Psoas muscle (tissue), 8 donors: Measurements from ENCODE around the gene DNAJA1. TPM values are rescaled to one million over a fixed set of nuclear protein-coding genes. Genes with fewer than 3 reads are reported as not detected.
"Not testable (repeated sequence)": the region's sequence is repeated elsewhere in the genome, so short reads cannot be mapped to it uniquely, and the experiment has no call there.

Experiments used
- ATAC-seq, 4 donors: fragments of 200-7000 bp; cut with Tn5 transposase; one replicate each; pipeline ENCODE4 v1.9.1; 2020; ENCODE audit warnings: moderate library complexity in 3 of 4, mild to moderate bottlenecking in 2 of 4
- DNase-seq, 2 donors: peaks; one replicate each; pipeline ENCODE4 v3.0.0-alpha.2; 2020
- H3K27ac ChIP-seq: fragments of 200-600 bp; one replicate; pipeline ENCODE4 v1.8.0; 2022
- H3K27me3 ChIP-seq, 3 donors: fragments of 200-600 bp in 1 of 3; one replicate each; pipeline versions ENCODE4 v1.6.1 to v1.8.0; 2013 to 2022; ENCODE audit warnings: low read length in 2 of 3, mild to moderate bottlenecking in 2 of 3, moderate library complexity in 1 of 3; ENCODE audit not compliant: insufficient read depth in 3 of 3
- H3K36me3 ChIP-seq, 2 donors: fragments of 200-600 bp in 1 of 2; one replicate each; pipeline versions ENCODE4 v1.6.1 to v1.8.0; 2013 to 2022; ENCODE audit warnings: low read depth in 1 of 2, mild to moderate bottlenecking in 1 of 2, moderate library complexity in 1 of 2; ENCODE audit not compliant: insufficient read depth in 1 of 2
- H3K4me1 ChIP-seq: fragments of 200-600 bp; one replicate; pipeline ENCODE4 v1.8.0; 2022
- H3K4me3 ChIP-seq: fragments of 200-600 bp; one replicate; pipeline ENCODE4 v1.8.0; 2022; ENCODE audit warnings: mild to moderate bottlenecking
- H3K9me3 ChIP-seq: fragments of 200-600 bp; one replicate; pipeline ENCODE4 v1.8.0; 2022
- CTCF ChIP-seq: fragments of 200-600 bp; IDR thresholded peaks from one replicate; pipeline ENCODE4 v1.8.0; 2022; ENCODE audit warnings: antibody characterized with exemption
- WGBS, 3 donors: extraction: QIAGEN DNeasy Blood & Tissue Kit; methylation state at CpG; one replicate each; pipeline versions ENCODE4 v1.1.6 to v1.1.7; 2013; 5-methylcytosine and 5-hydroxymethylcytosine counted together
- intact Hi-C, 2 donors: fragments of 100-400 bp; cut with DNase I; formaldehyde crosslinking; loops; one replicate each; pipeline versions ENCODE4 v1.11.0 to v1.14.2; 2022
- polyA plus RNA-seq, 3 donors: library from polyadenylated mRNA; stranded (reverse); fragments of 200-250 nt; gene quantifications; one replicate each; pipeline ENCODE4 v1.2.3, GENCODE V29; 2013
- total RNA-seq, 4 donors: library from RNA; stranded (reverse); fragmentation: NEBNext Ultra II Directional in 2 of 4; extraction: Animal tissue kit (Norgen Biotek cat#: 25700) in 2 of 4; gene quantifications; one replicate each; pipeline versions ENCODE4 v1.2.1 to v1.2.4, GENCODE V29; 2021 to 2023
- donor health status: healthy with polysubstance abuse.
- donor health status: DM: no; HTN: no; CAD: no; lungs with moderate emphysema.
- donor health status: Bipolar disorder and iron deficiency.
- donor health status: healthy.
- donor health status: DM: yes; HTN: yes; CAD: no.
- donor health status: DM: no; HTN: no; CAD: no.
- donor health status: DM: no; HTN: no; CAD: no.
- donor health status: DM: yes; HTN: yes; CAD: no.

The DNAJA1 gene
- total and polyA plus RNA-seq, 7 donors: 41.7 to 135 (median 68.4) TPM

- Histone ChIP-seq H3K27me3 (no peaks in the 10 kb centered on the region), H3K36me3 (no peaks in the 10 kb centered on the region), H3K9me3 (no peaks in the 10 kb centered on the region), H3K27ac (peak overlapping the region; percentile 64), H3K4me1 (peaks cover 8% of the 10 kb centered on the region), H3K4me3 (peak overlapping the region; percentile 33)
- ATAC-seq (peak; percentile 59 to 72 (median 66)), DNase-seq (peak in 1 of 2 donors; percentile 31)
- TF ChIP-seq CTCF: peak; percentile 82
- intact Hi-C loops: loop anchor here (1.0 to 5.0 kb wide), 6 partner anchors 46 to 146 kb away; partner anchors contain the start of gene B4GALT1 (in 1 of the 2)
- 15 to 16% (median 16%) methylated on average over 9 of the region's 9 CpGs for WGBS, 3 donors
Measured at GRCh38 chr9:33081128-33081851, 56.2 kb downstream of the DNAJA1 start.

GRCh38 chr9:33082128-33082527 lies 57.1 kb downstream of the DNAJA1 start:
- Histone ChIP-seq H3K4me3 (no peak overlapping the region), H3K4me1 (peaks cover 8% of the 10 kb centered on the region), H3K27ac (no peak overlapping the region), H3K36me3 (no peaks in the 10 kb centered on the region), H3K27me3 (no peaks in the 10 kb centered on the region), H3K9me3 (no peaks in the 10 kb centered on the region)
- no peak for DNase-seq
- no peak for ATAC-seq
- TF ChIP-seq CTCF: no peak
- intact Hi-C loops: loop anchor here (5.0 kb wide), 2 partner anchors 45 to 85 kb away; partner anchors contain the start of gene B4GALT1 (in 1 of the 2)
- 68 to 83% (median 78%) methylated on average over 5 of the region's 5 CpGs for WGBS, 3 donors

GRCh38 chr9:33082538-33083326 lies 57.7 kb downstream of the DNAJA1 start:
- ATAC-seq (peak in 2 of 4 donors; percentile 21 to 27), DNase-seq (peak in 1 of 2 donors; percentile 34)
- WGBS, 3 donors: 46 to 56% (median 49%) methylated on average over 8 of the region's 8 CpGs
- H3K27me3 ChIP-seq: no peaks in the 10 kb centered on the region
- H3K27ac ChIP-seq: no peak overlapping the region
- H3K9me3 ChIP-seq: no peaks in the 10 kb centered on the region
- no peaks in the 10 kb centered on the region for H3K36me3 ChIP-seq
- intact Hi-C loops: loop anchor here (5.0 kb wide), 2 partner anchors 45 to 85 kb away; partner anchors contain the start of gene B4GALT1 (in 1 of the 2)
- H3K4me3 ChIP-seq: no peak overlapping the region
- H3K4me1 ChIP-seq: peaks cover 8% of the 10 kb centered on the region
- TF ChIP-seq CTCF: no peak

GRCh38 chr9:33085672-33086071 lies 60.6 kb downstream of the DNAJA1 start:
- H3K9me3 ChIP-seq, ATAC-seq, intact Hi-C loops: not testable (repeated sequence)

More at GRCh38 chr9:33085672-33086071, 60.6 kb downstream of the DNAJA1 start:
- not testable (repeated sequence) for H3K27ac ChIP-seq, H3K4me1 ChIP-seq, H3K27me3 ChIP-seq, H3K4me3 ChIP-seq, H3K36me3 ChIP-seq, DNase-seq
- WGBS, 3 donors: 87 to 92% (median 90%) methylated on average over 9 of the region's 9 CpGs

Other genes with a start within 250 kb of the DNAJA1 start
- under 1 TPM in 1 of 4 donors, not detected in 3; 0.12 TPM for gene TMEM215, start 241.7 kb upstream of the DNAJA1 start, total RNA-seq
- not detected for gene TMEM215, start 241.7 kb upstream of the DNAJA1 start, polyA plus RNA-seq
- gene APTX, start 23.6 kb upstream of the DNAJA1 start, total RNA-seq: 10 to 100 TPM; 12.9 to 21.0 (median 14.9) TPM
- 10 to 100 TPM; 14.3 to 37.7 (median 31.2) TPM for gene APTX, start 23.6 kb upstream of the DNAJA1 start, polyA plus RNA-seq
- 10 to 100 TPM; 15.4 to 18.4 (median 16.7) TPM for gene SMU1, start 51.4 kb downstream of the DNAJA1 start, total RNA-seq
- gene SMU1, start 51.4 kb downstream of the DNAJA1 start, polyA plus RNA-seq: 10 to 100 TPM in 2 of 3 donors, 1 to 10 TPM in 1; 8.4 to 15.5 (median 11.6) TPM
- gene B4GALT1, start 142.1 kb downstream of the DNAJA1 start, total RNA-seq: 10 to 100 TPM; 22.3 to 28.1 (median 24.4) TPM
- 10 to 100 TPM; 13.0 to 21.9 (median 17.8) TPM for gene B4GALT1, start 142.1 kb downstream of the DNAJA1 start, polyA plus RNA-seq
- not detected for gene SPINK4, start 214.9 kb downstream of the DNAJA1 start, total RNA-seq
- gene SPINK4, start 214.9 kb downstream of the DNAJA1 start, polyA plus RNA-seq: under 1 TPM in 1 of 3 donors, not detected in 2; 0.34 TPM
- gene BAG1, start 239.4 kb downstream of the DNAJA1 start, total RNA-seq: 100 to 1,000 TPM; 125 to 253 (median 151) TPM
- 100 to 1,000 TPM; 265 to 371 (median 315) TPM for gene BAG1, start 239.4 kb downstream of the DNAJA1 start, polyA plus RNA-seq
- gene CHMP5, start 239.8 kb downstream of the DNAJA1 start, total RNA-seq: 10 to 100 TPM; 28.7 to 41.1 (median 37.6) TPM
- 10 to 100 TPM; 31.9 to 80.4 (median 38.3) TPM for gene CHMP5, start 239.8 kb downstream of the DNAJA1 start, polyA plus RNA-seq